ENCODE results near the gene PIGH.

PIGH gene

DNA sequence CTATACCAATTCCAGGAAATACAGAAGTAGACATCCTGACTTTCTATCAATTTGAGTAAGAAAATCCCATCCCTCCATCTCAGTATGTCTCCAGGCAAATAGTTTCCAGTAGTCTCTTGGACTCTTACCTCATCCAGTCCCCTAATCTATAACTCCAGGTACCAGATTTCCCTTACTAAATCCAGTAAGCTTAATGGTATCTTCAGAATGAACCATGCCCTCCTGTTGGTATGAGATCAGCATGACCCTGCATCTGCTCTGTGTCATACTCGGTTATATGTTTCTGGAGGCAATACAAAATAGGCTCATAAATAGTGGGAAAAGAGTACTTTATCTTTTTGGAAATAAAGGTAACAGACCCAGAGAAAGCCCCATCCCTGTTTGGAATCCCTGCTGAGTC, 18.4 kb downstream of the PIGH start:
- no peak overlapping the region for H3K27ac ChIP-seq (ENCODE audit: low read depth, low read length)
- H3K27me3 ChIP-seq (ENCODE audit: insufficient read depth, low read length): no peaks in the 10 kb centered on the region
- 92% methylated on average over 1 of the region's 1 CpG for WGBS
- H3K9me3 ChIP-seq (ENCODE audit: insufficient read depth, low read depth, low read length): no peaks in the 10 kb centered on the region
- no peak overlapping the region for H3K9ac ChIP-seq (ENCODE audit: low read depth, low read length)
- no peaks in the 10 kb centered on the region for H3K4me1 ChIP-seq (ENCODE audit: insufficient read depth, low read length)
- no peak overlapping the region for H3K4me3 ChIP-seq (ENCODE audit: low read length)
- peaks cover 70% of the 10 kb centered on the region for H3K36me3 ChIP-seq (ENCODE audit: insufficient read depth, low read length)

DNA sequence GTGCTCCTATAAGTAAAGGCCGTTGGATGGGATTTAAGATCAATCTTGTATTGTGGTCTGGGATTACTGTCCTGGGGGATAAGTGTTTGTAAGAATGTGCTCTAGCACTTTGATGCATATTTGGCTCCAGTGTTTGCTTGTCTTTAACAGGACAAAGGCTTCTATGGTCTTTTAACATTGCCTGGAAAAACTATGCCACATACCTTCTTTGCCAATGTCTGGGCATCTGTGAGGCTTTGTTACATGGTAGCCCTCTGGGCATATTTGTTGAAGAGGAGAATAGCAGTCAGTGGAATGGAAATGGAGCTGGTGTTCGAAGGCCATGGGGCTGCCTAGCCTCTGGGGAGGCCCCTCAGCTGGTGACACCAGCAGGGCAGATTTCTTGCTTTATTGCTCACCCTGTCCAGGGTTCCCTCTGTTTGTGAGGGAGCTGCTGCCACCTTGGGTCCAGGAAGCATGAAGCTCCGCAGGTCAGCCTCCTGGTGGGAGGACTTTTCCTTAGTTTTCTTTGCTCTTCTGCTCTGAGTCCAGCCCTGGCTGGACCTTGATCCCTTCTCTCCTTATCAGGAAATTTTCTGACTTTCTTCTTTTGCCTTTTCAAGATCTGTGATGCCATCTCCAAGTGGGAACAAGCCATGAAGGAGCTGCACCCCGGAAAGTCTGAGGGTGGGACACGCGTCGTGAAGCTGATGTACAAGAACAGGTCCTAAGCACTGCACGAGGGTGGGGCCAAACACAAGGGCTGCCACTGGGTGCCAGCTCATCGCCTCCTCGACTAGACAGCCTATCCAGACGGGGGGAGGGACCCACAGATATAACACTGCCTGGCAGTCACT, 19.5 kb downstream of the PIGH start:
- no peak overlapping the region for H3K9ac ChIP-seq (ENCODE audit: low read depth, low read length)
- H3K4me1 ChIP-seq (ENCODE audit: insufficient read depth, low read length): no peaks in the 10 kb centered on the region
- peaks cover 70% of the 10 kb centered on the region for H3K36me3 ChIP-seq (ENCODE audit: insufficient read depth, low read length)
- H3K27ac ChIP-seq (ENCODE audit: low read depth, low read length): no peak overlapping the region
- no peaks in the 10 kb centered on the region for H3K27me3 ChIP-seq (ENCODE audit: insufficient read depth, low read length)
- H3K9me3 ChIP-seq (ENCODE audit: insufficient read depth, low read depth, low read length): no peaks in the 10 kb centered on the region
- 93% methylated on average over 11 of the region's 11 CpGs for WGBS
- no peak overlapping the region for H3K4me3 ChIP-seq (ENCODE audit: low read length)

GRCh38 chr14:67579636-67580035, 20.4 kb downstream of the PIGH start:
- Histone ChIP-seq H3K27ac (ENCODE audit: low read depth, low read length) (no peak overlapping the region), H3K4me1 (ENCODE audit: insufficient read depth, low read length) (no peaks in the 10 kb centered on the region), H3K36me3 (ENCODE audit: insufficient read depth, low read length) (peaks cover 77% of the 10 kb centered on the region), H3K9ac (ENCODE audit: low read depth, low read length) (no peak overlapping the region), H3K9me3 (ENCODE audit: insufficient read depth, low read depth, low read length) (no peaks in the 10 kb centered on the region), H3K27me3 (ENCODE audit: insufficient read depth, low read length) (no peaks in the 10 kb centered on the region), H3K4me3 (ENCODE audit: low read length) (no peak overlapping the region)
- WGBS: 93% methylated on average over 7 of the region's 7 CpGs

- H3K36me3 ChIP-seq (ENCODE audit: insufficient read depth, low read length): peaks cover 80% of the 10 kb centered on the region
- no peaks in the 10 kb centered on the region for H3K27me3 ChIP-seq (ENCODE audit: insufficient read depth, low read length)
- no peaks in the 10 kb centered on the region for H3K9me3 ChIP-seq (ENCODE audit: insufficient read depth, low read depth, low read length)
- no peaks in the 10 kb centered on the region for H3K4me1 ChIP-seq (ENCODE audit: insufficient read depth, low read length)
- H3K9ac ChIP-seq (ENCODE audit: low read depth, low read length): no peak overlapping the region
- WGBS: 83% methylated on average over 15 of the region's 15 CpGs
- no peak overlapping the region for H3K27ac ChIP-seq (ENCODE audit: low read depth, low read length)
- no peak overlapping the region for H3K4me3 ChIP-seq (ENCODE audit: low read length)
These were observed 21.0 kb downstream of the PIGH start for GRCh38 chr14:67579040-67579439.

- H3K36me3 ChIP-seq (ENCODE audit: insufficient read depth, low read length): peaks cover 82% of the 10 kb centered on the region
- H3K9me3 ChIP-seq (ENCODE audit: insufficient read depth, low read depth, low read length): no peaks in the 10 kb centered on the region
- 96% methylated on average over 16 of the region's 16 CpGs for WGBS
These were observed 21.9 kb downstream of the PIGH start for GRCh38 chr14:67577909-67578749.

DNA sequence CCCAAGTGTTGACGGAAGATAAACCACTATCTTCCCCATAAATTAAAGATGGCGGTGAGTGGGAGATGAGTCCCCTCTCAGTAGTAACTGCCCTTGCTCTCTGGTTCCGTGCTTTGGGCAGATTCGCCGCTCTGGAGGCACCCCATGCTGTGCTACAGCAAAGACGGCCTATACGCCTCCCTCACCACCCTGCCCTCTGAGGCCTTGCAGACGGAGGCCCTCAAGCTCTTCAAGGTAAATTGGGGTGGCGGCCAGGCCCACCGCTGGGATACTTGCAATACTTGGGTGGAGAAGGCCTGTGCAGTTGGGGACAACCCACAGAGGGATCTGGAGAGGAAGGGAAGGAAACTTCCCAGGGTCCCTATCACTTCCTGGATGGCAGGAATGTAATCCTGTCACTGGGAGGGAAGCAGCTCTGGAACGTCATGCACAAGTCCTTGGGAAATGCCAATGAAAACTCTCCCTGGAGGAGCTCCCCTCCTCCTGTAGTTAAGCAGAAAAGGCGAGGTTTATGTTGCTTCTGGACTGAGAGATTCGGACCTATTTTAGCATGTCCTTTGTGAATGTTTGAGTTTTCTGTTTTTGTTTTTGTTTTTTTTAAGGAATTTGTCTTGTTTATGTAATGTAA, 22.8 kb downstream of the PIGH start:
- H3K9ac ChIP-seq (ENCODE audit: low read depth, low read length): no peak overlapping the region
- H3K27me3 ChIP-seq (ENCODE audit: insufficient read depth, low read length): no peaks in the 10 kb centered on the region
- 82% methylated on average over 13 of the region's 13 CpGs for WGBS
- no peaks in the 10 kb centered on the region for H3K9me3 ChIP-seq (ENCODE audit: insufficient read depth, low read depth, low read length)
- no peak overlapping the region for H3K27ac ChIP-seq (ENCODE audit: low read depth, low read length)
- no peaks in the 10 kb centered on the region for H3K4me1 ChIP-seq (ENCODE audit: insufficient read depth, low read length)
- H3K4me3 ChIP-seq (ENCODE audit: low read length): no peak overlapping the region
- peaks cover 79% of the 10 kb centered on the region for H3K36me3 ChIP-seq (ENCODE audit: insufficient read depth, low read length)

More at GRCh38 chr14:67577909-67578749, 21.9 kb downstream of the PIGH start:
- no peak overlapping the region for H3K9ac ChIP-seq (ENCODE audit: low read depth, low read length)
- H3K27ac ChIP-seq (ENCODE audit: low read depth, low read length): no peak overlapping the region
- H3K4me1 ChIP-seq (ENCODE audit: insufficient read depth, low read length): no peaks in the 10 kb centered on the region
- H3K27me3 ChIP-seq (ENCODE audit: insufficient read depth, low read length): no peaks in the 10 kb centered on the region
- H3K4me3 ChIP-seq (ENCODE audit: low read length): no peak overlapping the region

DNA sequence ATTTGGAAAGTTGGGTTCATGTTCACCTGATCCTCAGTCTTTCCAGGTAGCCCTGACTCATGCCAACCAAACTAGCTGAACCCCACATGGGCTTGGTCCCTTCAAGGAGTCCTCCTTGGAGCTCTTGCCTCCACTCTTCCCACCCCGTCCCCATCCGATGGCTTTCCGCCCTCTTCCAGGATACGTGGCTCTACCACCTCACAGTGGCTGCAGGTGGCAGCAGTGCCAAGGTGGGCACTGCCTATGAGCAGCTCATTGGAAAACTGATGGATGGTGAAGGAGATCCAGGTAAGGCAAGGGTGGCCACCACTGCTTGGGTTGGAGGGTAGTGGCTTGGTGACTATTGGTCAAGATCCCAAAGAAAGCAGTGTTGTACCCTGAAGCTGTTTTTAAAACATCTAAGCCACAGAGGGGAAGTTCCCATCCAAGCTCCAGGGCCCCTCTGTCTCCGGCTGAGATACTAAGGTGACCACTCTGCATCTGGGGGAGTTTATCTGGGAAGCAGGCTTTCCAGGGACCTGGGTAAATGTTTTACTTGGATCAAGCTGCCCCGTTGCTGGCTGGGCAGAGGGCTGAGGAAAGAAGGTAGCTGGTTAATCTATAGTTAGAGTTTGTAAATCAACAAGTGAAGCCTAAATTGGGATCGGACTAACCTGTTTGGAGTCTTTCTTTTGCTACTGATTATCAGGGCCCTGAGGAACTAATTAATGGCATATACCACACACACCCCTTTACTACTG, 23.7 kb downstream of the PIGH start:
- 94% methylated on average over 7 of the region's 7 CpGs for WGBS
- peaks cover 70% of the 10 kb centered on the region for H3K36me3 ChIP-seq (ENCODE audit: insufficient read depth, low read length)

DNA sequence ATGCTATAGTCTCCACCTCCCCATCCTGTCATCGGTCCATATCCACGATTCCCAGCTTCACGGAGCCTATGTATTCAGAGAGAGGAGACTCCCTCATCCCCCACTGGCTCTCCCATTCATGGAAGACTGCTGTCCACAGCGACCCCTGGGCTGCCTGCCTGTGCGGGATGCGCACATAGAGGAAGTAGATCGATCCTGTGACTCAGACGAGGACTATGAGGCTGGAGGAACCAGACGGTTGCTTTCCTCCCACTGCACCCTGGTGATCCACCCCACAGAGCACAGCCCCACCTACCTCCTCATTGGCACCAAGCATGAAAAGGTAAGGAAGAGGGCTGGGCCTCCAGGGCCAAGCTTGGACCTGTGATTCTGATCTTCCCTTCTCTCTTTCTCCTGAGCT, 24.4 kb downstream of the PIGH start:
- no peaks in the 10 kb centered on the region for H3K9me3 ChIP-seq (ENCODE audit: insufficient read depth, low read depth, low read length)
- no peaks in the 10 kb centered on the region for H3K27me3 ChIP-seq (ENCODE audit: insufficient read depth, low read length)
- no peak overlapping the region for H3K4me3 ChIP-seq (ENCODE audit: low read length)
- H3K27ac ChIP-seq (ENCODE audit: low read depth, low read length): no peak overlapping the region
- 90% methylated on average over 9 of the region's 9 CpGs for WGBS
- H3K9ac ChIP-seq (ENCODE audit: low read depth, low read length): no peak overlapping the region
- H3K36me3 ChIP-seq (ENCODE audit: insufficient read depth, low read length): peaks cover 65% of the 10 kb centered on the region
- no peaks in the 10 kb centered on the region for H3K4me1 ChIP-seq (ENCODE audit: insufficient read depth, low read length)

More for the DNA sequence above, 23.7 kb downstream of the PIGH start:
- Histone ChIP-seq H3K4me3 (ENCODE audit: low read length) (no peak overlapping the region), H3K9me3 (ENCODE audit: insufficient read depth, low read depth, low read length) (no peaks in the 10 kb centered on the region), H3K4me1 (ENCODE audit: insufficient read depth, low read length) (no peaks in the 10 kb centered on the region), H3K27me3 (ENCODE audit: insufficient read depth, low read length) (no peaks in the 10 kb centered on the region), H3K9ac (ENCODE audit: low read depth, low read length) (no peak overlapping the region), H3K27ac (ENCODE audit: low read depth, low read length) (no peak overlapping the region)

- no peak overlapping the region for H3K27ac ChIP-seq (ENCODE audit: low read depth, low read length)
- no peaks in the 10 kb centered on the region for H3K27me3 ChIP-seq (ENCODE audit: insufficient read depth, low read length)
- H3K9ac ChIP-seq (ENCODE audit: low read depth, low read length): no peak overlapping the region
- H3K36me3 ChIP-seq (ENCODE audit: insufficient read depth, low read length): peaks cover 57% of the 10 kb centered on the region
- H3K9me3 ChIP-seq (ENCODE audit: insufficient read depth, low read depth, low read length): no peaks in the 10 kb centered on the region
- WGBS: 92% methylated on average over 7 of the region's 7 CpGs
- H3K4me3 ChIP-seq (ENCODE audit: low read length): no peak overlapping the region
- H3K4me1 ChIP-seq (ENCODE audit: insufficient read depth, low read length): no peaks in the 10 kb centered on the region
These were observed 25.3 kb downstream of the PIGH start for GRCh38 chr14:67574806-67575205.

DNA sequence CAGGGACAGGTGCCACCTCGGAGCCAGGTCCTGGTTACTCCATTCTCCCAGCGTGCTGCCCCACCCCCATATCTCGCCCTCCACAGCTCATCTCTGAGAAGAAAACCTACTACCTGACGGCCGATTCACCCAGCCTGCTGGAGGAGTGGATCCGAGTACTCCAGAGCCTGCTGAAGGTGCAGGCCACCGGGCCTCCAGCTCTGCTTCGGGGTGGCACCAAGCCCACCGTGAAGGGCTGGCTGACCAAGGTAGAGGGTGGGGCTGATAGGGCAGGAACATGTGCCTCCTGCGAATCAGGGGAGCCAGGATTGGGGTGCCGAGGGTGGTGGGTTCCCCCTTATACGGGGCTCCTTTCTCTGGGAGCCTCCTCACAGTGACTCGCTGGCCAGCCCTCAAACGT, 25.9 kb downstream of the PIGH start:
- Histone ChIP-seq H3K36me3 (ENCODE audit: insufficient read depth, low read length) (peaks cover 50% of the 10 kb centered on the region), H3K9me3 (ENCODE audit: insufficient read depth, low read depth, low read length) (no peaks in the 10 kb centered on the region), H3K27ac (ENCODE audit: low read depth, low read length) (no peak overlapping the region), H3K4me3 (ENCODE audit: low read length) (no peak overlapping the region), H3K4me1 (ENCODE audit: insufficient read depth, low read length) (no peaks in the 10 kb centered on the region), H3K9ac (ENCODE audit: low read depth, low read length) (no peak overlapping the region), H3K27me3 (ENCODE audit: insufficient read depth, low read length) (no peaks in the 10 kb centered on the region)
- 90% methylated on average over 14 of the region's 14 CpGs for WGBS

All from HUES64 (cell line).